CD4-positive, alpha-beta T cell (primary cell): Measurements from ENCODE around the gene ASXL1. TPM values are rescaled to one million over a fixed set of nuclear protein-coding genes. Genes with fewer than 3 reads are reported as not detected.

Experiments
- ATAC-seq: fragments of 200-7000 bp; cut with Tn5 transposase; one replicate; pipeline ENCODE4 v1.10.0; 2022; ENCODE audit warnings: mild to moderate bottlenecking; ENCODE audit not compliant: poor library complexity
- CTCF ChIA-PET: fragments of 350-600 bp; sonication (Branson Sonifier 250); formaldehyde crosslinking; loops from one replicate; lab custom pipeline; 2021; ENCODE audit warnings: antibody characterized with exemption, inconsistent platforms; lab: Charles Lee
- POLR2A ChIA-PET: fragments of 350-600 bp; sonication (Branson Sonifier 250); formaldehyde crosslinking; loops from one replicate; lab custom pipeline; 2021; ENCODE audit warnings: antibody characterized with exemption, inconsistent platforms; lab: Charles Lee
- DNase-seq, 14 experiments: peaks; one replicate each; pipeline ENCODE4 v3.0.0-alpha.2; 2013 to 2020; ENCODE audit warnings: mixed read lengths in 2 of 14
- H3K27ac ChIP-seq, 2 donors: one replicate each; pipeline versions ENCODE4 v1.5.1 to v1.7.0; 2013; ENCODE audit warnings: low read length in 2 of 2, low read depth in 1 of 2, mild to moderate bottlenecking in 1 of 2
- H3K27me3 ChIP-seq, 2 experiments: 1 replicate in 1 of 2; 2 replicates in 1 of 2; pipeline versions ENCODE4 v1.6.1 to v1.7.0; 2013; ENCODE audit warnings: low read length in 2 of 2, control low read depth in 1 of 2, mild to moderate bottlenecking in 1 of 2, moderate library complexity in 1 of 2; ENCODE audit not compliant: insufficient read depth in 2 of 2, control insufficient read depth in 1 of 2
- H3K36me3 ChIP-seq: one replicate; pipeline ENCODE4 v1.6.1; 2013; ENCODE audit warnings: low read length, control low read depth; ENCODE audit not compliant: insufficient read depth
- H3K4me1 ChIP-seq: one replicate; pipeline ENCODE4 v1.6.1; 2013; ENCODE audit warnings: low read length, control low read depth; ENCODE audit not compliant: insufficient read depth
- H3K4me3 ChIP-seq: one replicate; pipeline ENCODE4 v1.5.1; 2013; ENCODE audit warnings: mild to moderate bottlenecking, low read length, moderate library complexity
- H3K9me3 ChIP-seq, 2 experiments: 1 replicate in 1 of 2; 2 replicates in 1 of 2; pipeline versions ENCODE4 v1.6.1 to v1.7.0; 2013; ENCODE audit warnings: low read length in 2 of 2, mild to moderate bottlenecking in 2 of 2, control low read depth in 1 of 2, moderate library complexity in 1 of 2; ENCODE audit not compliant: control insufficient read depth in 1 of 2, insufficient read depth in 1 of 2
- H3K27ac Mint-ChIP-seq: one replicate; pipeline ENCODE4 v1.8.0; 2020; ENCODE audit warnings: mixed read lengths
- H3K27me3 Mint-ChIP-seq: one replicate; pipeline ENCODE4 v1.8.0; 2021; ENCODE audit warnings: mixed read lengths
- H3K36me3 Mint-ChIP-seq: one replicate; pipeline ENCODE4 v1.8.0; 2021; ENCODE audit warnings: low read depth, mixed read lengths
- H3K4me1 Mint-ChIP-seq: one replicate; pipeline ENCODE4 v1.8.0; 2021; ENCODE audit warnings: low read depth, mixed read lengths
- H3K4me3 Mint-ChIP-seq: one replicate; pipeline ENCODE4 v1.8.0; 2020; ENCODE audit warnings: mild to moderate bottlenecking, mixed read lengths
- H3K9me3 Mint-ChIP-seq: one replicate; pipeline ENCODE4 v1.8.0; 2020; ENCODE audit warnings: mixed read lengths
- intact Hi-C, 2 experiments: fragments of 100-400 bp; cut with DNase I in 1 of 2; cut with micrococcal nuclease in 1 of 2; formaldehyde crosslinking; loops; one replicate each; pipeline versions ENCODE4 v1.15.1 to v1.9.0; 2023 to 2025; cut with DNase I, micrococcal nuclease
- total RNA-seq, 174 experiments: library from RNA in 2 of 174; stranded (reverse) in 2 of 174; gene quantifications; one replicate each; pipeline ENCODE4 v1.2.3 and lab custom pipeline; 2021 to 2026
- TF ChIP-seq, protein P1 (sequence below): fragments of 200-600 bp; IDR thresholded peaks from one replicate; pipeline ENCODE4 v1.8.0; 2022; ENCODE audit warnings: antibody characterized with exemption, mild to moderate bottlenecking

ASXL1 gene
- total RNA-seq, 2 experiments from 2014 or later, result 213 to 222 TPM

DNA sequence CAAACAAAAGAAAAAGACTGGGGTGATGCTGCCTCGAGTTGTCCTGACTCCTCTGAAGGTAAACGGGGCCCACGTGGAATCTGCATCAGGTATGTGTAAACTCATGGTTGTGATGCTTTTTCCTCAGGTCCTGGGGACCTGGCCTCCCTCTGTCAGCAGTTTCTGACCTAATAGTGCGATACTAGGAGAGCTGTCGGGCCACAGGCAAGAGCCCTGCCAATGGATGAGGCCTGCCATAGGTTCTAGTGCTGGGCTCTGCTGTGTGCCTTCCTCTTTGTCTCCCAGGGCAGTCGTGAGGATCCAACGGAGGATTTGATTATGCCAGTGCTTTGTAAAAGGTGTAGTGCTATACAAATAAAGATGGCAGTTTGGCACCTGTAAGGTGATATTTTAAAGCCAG lies 71.2 kb downstream of the ASXL1 start:
- intact Hi-C loops, result no loop called here
- TF ChIP-seq, protein P1, sequence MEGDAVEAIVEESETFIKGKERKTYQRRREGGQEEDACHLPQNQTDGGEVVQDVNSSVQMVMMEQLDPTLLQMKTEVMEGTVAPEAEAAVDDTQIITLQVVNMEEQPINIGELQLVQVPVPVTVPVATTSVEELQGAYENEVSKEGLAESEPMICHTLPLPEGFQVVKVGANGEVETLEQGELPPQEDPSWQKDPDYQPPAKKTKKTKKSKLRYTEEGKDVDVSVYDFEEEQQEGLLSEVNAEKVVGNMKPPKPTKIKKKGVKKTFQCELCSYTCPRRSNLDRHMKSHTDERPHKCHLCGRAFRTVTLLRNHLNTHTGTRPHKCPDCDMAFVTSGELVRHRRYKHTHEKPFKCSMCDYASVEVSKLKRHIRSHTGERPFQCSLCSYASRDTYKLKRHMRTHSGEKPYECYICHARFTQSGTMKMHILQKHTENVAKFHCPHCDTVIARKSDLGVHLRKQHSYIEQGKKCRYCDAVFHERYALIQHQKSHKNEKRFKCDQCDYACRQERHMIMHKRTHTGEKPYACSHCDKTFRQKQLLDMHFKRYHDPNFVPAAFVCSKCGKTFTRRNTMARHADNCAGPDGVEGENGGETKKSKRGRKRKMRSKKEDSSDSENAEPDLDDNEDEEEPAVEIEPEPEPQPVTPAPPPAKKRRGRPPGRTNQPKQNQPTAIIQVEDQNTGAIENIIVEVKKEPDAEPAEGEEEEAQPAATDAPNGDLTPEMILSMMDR, result no peak
- H3K4me1 Mint-ChIP-seq, result peaks cover 17% of the 10 kb centered on the region
- DNase-seq (no peak), ATAC-seq (no peak)
- no peak overlapping the region for H3K27ac Mint-ChIP-seq
- H3K36me3 Mint-ChIP-seq, result peaks cover 94% of the 10 kb centered on the region
- no peak overlapping the region for H3K4me3 Mint-ChIP-seq
- Histone ChIP-seq H3K4me3 (no peak overlapping the region), H3K27me3 (no peaks in the 10 kb centered on the region), H3K27ac (no peak overlapping the region), H3K36me3 (peaks cover 75% of the 10 kb centered on the region), H3K9me3 (no peaks in the 10 kb centered on the region), H3K4me1 (no peaks in the 10 kb centered on the region)
- H3K27me3 Mint-ChIP-seq, result no peaks in the 10 kb centered on the region
- no peaks in the 10 kb centered on the region for H3K9me3 Mint-ChIP-seq
- POLR2A ChIA-PET, result no interaction called here
- CTCF ChIA-PET, result no interaction called here

- Mint-ChIP-seq H3K27ac (peak overlapping the region; percentile 33), H3K4me1 (peaks cover 14% of the 10 kb centered on the region), H3K4me3 (no peak overlapping the region), H3K9me3 (no peaks in the 10 kb centered on the region), H3K36me3 (peaks cover 94% of the 10 kb centered on the region), H3K27me3 (no peaks in the 10 kb centered on the region)
- H3K27me3 ChIP-seq, result no peaks in the 10 kb centered on the region
- ATAC-seq (no peak), DNase-seq (no peak)
- H3K36me3 ChIP-seq, result peaks cover 81% of the 10 kb centered on the region
- H3K27ac ChIP-seq, result no peak overlapping the region
- ChIA-PET POLR2A (interaction anchor here (0.7 kb wide), 1 partner anchor 71 kb away, joined by 3 read pairs; no protein-coding TSS in a partner anchor), CTCF (no interaction called here)
- TF ChIP-seq, protein P1, result no peak
- H3K4me1 ChIP-seq, result no peaks in the 10 kb centered on the region
- H3K4me3 ChIP-seq, result no peak overlapping the region
- H3K9me3 ChIP-seq, result no peaks in the 10 kb centered on the region
- intact Hi-C loops, result no loop called here
Measured at GRCh38 chr20:32429745-32430360, 71.7 kb downstream of the ASXL1 start.

- Mint-ChIP-seq H3K27me3 (no peaks in the 10 kb centered on the region), H3K4me3 (no peak overlapping the region), H3K27ac (no peak overlapping the region), H3K36me3 (peaks cover 95% of the 10 kb centered on the region), H3K9me3 (no peaks in the 10 kb centered on the region), H3K4me1 (peaks cover 12% of the 10 kb centered on the region)
- ATAC-seq (no peak), DNase-seq (no peak)
- ChIA-PET POLR2A (interaction anchor here (0.9 kb wide), 1 partner anchor 9 kb away, joined by 4 read pairs; no protein-coding TSS in a partner anchor), CTCF (interaction anchor here (1.2 kb wide), 1 partner anchor 66 kb away, joined by 3 read pairs; no protein-coding TSS in a partner anchor)
- no peaks in the 10 kb centered on the region for H3K4me1 ChIP-seq
- peaks cover 97% of the 10 kb centered on the region for H3K36me3 ChIP-seq
- TF ChIP-seq, protein P1, result no peak
- H3K27me3 ChIP-seq, result no peaks in the 10 kb centered on the region
- no peaks in the 10 kb centered on the region for H3K9me3 ChIP-seq
- no peak overlapping the region for H3K4me3 ChIP-seq
- no peak overlapping the region for H3K27ac ChIP-seq
- intact Hi-C loops, result no loop called here
Measured at GRCh38 chr20:32431457-32431856, 73.3 kb downstream of the ASXL1 start.
